SK-N-SH (cell line): ENCODE measurements around the gene ZNF549.

ENCODE experiments used
- EZH2phosphoT487 ChIP-seq: fragments of 200-600 bp; sonication (generic); IDR thresholded peaks from 2 replicates; pipeline ENCODE4 v1.6.1; 2017; ENCODE audit warnings: low read depth, mixed run types, mild to moderate bottlenecking, antibody characterized with exemption, moderate library complexity, borderline replicate concordance
- POLR2AphosphoS5 ChIP-seq: IDR thresholded peaks from 2 replicates; pipeline ENCODE4 v1.6.1; 2012; ENCODE audit warnings: low read depth, low read length
- YY1 ChIP-seq: IDR thresholded peaks from 2 replicates; pipeline ENCODE4 v1.4.0; 2012; ENCODE audit warnings: low read depth, mild to moderate bottlenecking
- TF ChIP-seq, protein P1 (sequence below): fragments of 200-600 bp; sonication (generic); IDR thresholded peaks from 2 replicates; pipeline ENCODE4 v1.6.1; 2017; ENCODE audit warnings: antibody characterized with exemption, mild to moderate bottlenecking, moderate library complexity

DNA sequence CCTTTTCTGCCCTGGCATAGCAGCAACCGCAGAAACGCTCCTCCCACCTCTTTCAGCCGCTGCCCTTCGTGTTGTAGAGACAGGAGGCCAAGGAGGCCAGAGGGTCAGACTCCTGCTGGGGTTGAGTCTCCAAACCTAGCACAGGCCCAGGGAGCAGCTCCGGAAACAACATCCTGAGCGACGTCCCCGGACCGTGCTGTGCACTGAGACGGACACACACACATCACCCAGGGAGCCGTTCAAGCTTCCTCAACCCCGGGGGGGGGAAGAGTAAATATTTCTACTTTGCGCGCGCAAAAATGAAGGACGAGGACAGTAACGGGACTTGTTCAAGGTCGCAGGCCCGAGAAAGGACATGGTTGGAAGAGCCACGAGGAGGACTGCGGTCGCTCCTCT, 31.9 kb downstream of the ZNF549 start:
- TF ChIP-seq YY1 = no peak
- no peak for TF ChIP-seq POLR2AphosphoS5
- TF ChIP-seq, protein P1, sequence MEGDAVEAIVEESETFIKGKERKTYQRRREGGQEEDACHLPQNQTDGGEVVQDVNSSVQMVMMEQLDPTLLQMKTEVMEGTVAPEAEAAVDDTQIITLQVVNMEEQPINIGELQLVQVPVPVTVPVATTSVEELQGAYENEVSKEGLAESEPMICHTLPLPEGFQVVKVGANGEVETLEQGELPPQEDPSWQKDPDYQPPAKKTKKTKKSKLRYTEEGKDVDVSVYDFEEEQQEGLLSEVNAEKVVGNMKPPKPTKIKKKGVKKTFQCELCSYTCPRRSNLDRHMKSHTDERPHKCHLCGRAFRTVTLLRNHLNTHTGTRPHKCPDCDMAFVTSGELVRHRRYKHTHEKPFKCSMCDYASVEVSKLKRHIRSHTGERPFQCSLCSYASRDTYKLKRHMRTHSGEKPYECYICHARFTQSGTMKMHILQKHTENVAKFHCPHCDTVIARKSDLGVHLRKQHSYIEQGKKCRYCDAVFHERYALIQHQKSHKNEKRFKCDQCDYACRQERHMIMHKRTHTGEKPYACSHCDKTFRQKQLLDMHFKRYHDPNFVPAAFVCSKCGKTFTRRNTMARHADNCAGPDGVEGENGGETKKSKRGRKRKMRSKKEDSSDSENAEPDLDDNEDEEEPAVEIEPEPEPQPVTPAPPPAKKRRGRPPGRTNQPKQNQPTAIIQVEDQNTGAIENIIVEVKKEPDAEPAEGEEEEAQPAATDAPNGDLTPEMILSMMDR = no peak
- TF ChIP-seq EZH2phosphoT487 = no peak
